HG02943 (cell line): Measurements from ENCODE around the gene MAP2K5.

Source experiments
- ATAC-seq: cut with Tn5 transposase; IDR thresholded peaks from one replicate; pipeline ENCODE4 v1.9.1; 2021; ENCODE audit warnings: mild to moderate bottlenecking, low read depth, moderate library complexity; ENCODE audit not compliant: unreplicated experiment

The MAP2K5 gene

DNA sequence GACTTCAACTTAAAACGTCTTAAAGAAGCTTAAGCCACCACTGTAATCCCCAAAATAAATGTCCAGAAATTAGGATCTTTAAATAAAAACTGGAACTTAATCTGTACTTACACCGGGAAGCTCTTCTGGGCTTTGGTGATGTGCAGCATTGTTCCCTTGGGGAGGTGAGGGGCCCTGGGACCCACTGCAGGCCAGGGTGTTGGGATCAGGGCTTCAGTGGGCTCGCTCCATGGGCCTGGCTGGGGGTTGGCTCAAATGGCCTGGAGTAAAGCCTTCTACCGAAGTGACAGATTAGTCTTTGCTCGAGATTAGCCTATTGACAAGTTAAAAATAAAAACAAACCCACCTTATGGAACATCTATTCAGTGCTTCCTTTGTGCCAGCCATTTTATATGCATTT, 303.5 kb downstream of the MAP2K5 start:
- ATAC-seq: no peak

DNA sequence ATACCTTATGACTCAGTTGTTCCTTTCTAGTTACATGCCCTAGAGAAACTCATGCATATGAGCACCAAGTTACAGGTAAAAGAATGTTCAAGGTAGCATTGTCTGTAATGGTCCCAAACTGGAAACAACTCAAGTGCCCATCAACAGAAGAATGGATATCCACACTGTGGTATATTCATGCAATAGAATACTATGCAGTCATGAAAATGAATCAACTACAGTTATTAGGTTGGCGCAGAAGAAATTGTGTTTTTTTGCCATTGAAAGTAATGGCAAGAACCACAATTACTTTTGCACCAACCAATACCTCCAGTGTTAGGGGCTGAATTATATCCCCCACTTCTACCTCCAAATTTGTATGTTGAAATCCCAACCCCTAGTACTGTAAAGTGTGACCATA, 307.0 kb downstream of the MAP2K5 start:
- no peak for ATAC-seq

DNA sequence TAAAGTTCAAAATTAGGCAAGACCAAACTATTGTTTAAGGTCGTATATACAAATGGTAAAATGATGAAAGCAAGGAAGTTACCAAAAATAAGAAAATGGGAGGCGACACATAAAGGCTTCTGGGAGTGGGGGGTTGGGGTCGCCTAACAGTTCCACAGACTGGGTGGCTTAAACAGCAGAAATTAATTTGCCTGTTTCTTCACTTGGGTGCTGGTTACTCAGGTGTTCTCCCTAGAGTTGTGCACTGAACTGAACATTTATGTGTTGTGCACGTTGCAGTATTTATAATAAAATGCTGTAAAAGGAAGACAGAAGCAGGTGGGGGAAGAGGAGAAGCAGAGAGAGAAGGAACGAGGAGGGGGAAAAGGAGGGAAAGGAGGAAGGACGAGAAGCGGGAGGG, 307.8 kb downstream of the MAP2K5 start:
- ATAC-seq: no peak

DNA sequence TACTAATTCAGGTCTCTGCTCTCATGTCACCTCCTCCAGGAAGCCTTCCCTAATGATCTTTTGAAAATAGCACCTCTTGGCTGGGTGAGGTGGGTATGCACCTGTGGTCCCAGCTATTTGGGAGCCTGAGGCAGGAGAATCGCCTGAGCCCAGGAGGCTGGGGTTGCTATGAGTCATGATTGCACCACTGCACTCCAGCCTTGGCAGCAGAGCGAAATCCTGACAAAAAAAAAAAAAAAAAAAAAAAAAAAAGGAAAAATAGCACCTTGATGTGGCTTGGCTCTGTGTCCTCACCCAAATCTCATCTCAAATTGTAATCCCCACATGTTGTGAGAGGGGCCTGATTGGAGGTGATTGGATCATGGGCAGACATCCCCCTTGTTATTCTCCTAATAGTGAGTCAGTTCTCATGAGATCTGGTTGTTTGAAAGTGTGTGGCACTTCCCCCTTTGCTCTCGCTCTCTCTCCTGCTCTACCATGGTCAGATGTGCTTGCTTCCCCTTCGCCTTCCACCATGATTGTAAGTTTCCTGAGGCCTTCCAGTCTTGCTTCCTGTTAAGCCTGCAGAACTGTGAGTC, 308.6 kb downstream of the MAP2K5 start:
- no peak for ATAC-seq

DNA sequence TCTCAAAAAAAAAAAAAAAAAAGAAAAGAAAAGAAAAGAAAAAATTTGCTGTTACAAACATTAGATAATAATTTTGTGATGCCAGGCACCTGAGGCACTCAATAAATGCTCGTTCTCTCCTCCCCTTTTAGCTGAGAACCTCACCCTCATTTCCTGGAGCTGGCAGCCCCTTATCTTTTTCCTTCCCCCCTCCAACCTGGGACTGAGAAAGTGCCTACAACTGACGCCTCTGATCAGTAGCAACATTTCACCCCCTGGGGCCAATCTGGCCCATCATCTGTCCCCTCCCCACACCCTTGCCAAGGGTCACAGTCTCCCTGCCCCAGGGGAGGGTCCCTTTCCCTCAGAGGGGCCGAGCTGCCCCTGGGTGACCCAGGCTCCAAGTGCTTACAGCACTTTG, 309.9 kb downstream of the MAP2K5 start:
- no peak for ATAC-seq

DNA sequence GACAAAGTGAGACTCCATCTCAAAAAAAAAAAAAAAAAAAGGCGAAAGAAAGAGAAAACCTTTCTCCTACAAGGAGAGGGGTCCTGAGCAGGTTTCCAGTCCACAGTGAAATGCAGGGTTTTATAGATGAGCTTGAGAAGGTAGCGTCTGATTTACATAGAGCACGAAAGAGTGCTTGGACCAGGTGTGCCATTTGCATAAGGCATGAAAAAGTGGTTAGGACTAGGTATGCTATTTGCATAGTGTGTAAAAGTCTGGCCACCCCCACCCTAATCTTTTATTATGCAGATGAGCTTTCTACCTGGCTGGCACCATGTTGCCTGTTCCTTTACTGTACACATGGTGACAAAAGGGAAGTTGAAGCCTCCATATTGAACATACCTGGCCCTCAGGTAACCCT, 311.0 kb downstream of the MAP2K5 start:
- ATAC-seq: no peak

DNA sequence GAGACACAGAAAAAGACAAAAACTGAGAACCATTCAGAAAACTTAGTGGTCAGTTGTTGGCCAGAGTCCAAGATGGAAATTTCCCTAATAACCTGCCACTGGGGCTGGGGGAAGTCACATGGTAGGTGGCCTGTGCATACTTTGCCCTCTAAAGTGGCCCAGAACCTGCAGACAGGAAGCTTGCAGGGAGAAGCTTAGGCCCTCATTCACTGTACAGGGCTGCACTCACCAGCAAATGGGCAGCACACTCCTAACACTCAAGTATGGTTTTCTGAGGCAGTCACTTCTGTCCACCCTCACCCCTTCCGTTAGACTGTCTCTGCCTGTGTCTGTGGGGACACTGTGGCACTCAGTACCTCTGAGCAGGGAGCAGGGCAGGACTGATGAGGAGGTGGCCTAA, 311.9 kb downstream of the MAP2K5 start:
- no peak for ATAC-seq

DNA sequence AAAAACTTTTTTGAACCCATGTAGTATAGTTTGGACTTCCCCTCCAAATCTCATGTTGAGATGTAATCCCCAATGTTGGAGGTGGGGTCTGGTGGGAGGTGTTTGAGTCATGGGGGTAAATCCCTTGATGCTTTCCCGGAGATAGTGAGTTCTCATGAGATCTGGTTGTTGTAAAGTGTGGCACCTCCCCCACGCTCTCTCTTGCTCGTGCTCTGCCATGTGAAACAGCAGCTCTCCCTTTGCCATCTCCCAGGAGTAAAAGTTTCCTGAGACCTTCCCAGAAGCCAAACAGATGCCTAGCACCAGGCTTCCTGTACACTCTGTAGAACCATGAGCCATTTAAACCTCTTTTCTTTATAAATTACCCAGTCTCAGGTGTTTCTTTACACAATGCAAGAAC, 313.3 kb downstream of the MAP2K5 start:
- ATAC-seq: no peak
